ENCODE results near the gene PTPRG. TPM values are rescaled to one million over a fixed set of nuclear protein-coding genes. Genes with fewer than 3 reads are reported as not detected.

The PTPRG gene
- total RNA-seq, 1 experiment from 2014 or later = 0.74 TPM

DNA sequence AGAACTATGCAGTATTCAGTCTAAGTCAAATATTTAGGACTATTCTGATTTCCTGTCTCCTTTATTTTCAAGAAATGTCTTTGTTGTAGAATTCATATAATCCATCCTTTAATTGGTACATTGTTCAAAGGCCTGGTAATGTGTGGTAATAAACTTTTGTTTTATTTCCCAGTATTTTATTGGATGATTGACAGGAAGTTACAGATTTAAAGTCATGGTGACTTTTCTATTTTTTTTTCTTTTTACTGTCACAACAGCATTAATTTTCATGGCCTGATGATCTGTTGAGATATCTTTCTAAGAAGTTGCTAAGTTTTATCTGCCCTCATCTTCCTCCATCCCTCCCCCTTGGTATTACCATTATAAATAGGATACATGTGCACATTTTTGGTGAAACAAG is 161.7 kb downstream of the PTPRG start:
- DNase-seq (ENCODE audit: low read depth, low spot score) = no peak
- intact Hi-C loops (cut with micrococcal nuclease; ENCODE audit: unreplicated experiment) (no loop called here), in situ Hi-C loops (cut with HindIII; ENCODE audit: low pct_unique_long_range_greater_than_20kb, low sequenced_read_pairs) (no loop called here)
- no peaks in the 10 kb centered on the region for H3K27me3 ChIP-seq (ENCODE audit: control insufficient read depth, insufficient read depth, low read length)
- TF ChIP-seq POLR2AphosphoS5 (IDR thresholded peaks at IDR 0.05; ENCODE audit: low read depth, low read length) = no peak
- ChIA-PET CTCF (no interaction called here), POLR2A (no interaction called here)
- ATAC-seq = no peak
- no peaks in the 10 kb centered on the region for H3K36me3 ChIP-seq (ENCODE audit: control insufficient read depth, insufficient read depth, low read length)
- H3K27ac ChIP-seq (ENCODE audit: low read length) = no peak overlapping the region
- BruUV-seq (replicated peaks) = no TSS peak
- no peaks in the 10 kb centered on the region for H3K4me1 ChIP-seq (ENCODE audit: control insufficient read depth, insufficient read depth, low read length)
- no peaks in the 10 kb centered on the region for H3K9me3 ChIP-seq (ENCODE audit: control insufficient read depth, insufficient read depth, low read depth, low read length)
- H3K4me3 ChIP-seq (ENCODE audit: low read depth in 2 of 2, low read length in 2 of 2) = no peak overlapping the region

DNA sequence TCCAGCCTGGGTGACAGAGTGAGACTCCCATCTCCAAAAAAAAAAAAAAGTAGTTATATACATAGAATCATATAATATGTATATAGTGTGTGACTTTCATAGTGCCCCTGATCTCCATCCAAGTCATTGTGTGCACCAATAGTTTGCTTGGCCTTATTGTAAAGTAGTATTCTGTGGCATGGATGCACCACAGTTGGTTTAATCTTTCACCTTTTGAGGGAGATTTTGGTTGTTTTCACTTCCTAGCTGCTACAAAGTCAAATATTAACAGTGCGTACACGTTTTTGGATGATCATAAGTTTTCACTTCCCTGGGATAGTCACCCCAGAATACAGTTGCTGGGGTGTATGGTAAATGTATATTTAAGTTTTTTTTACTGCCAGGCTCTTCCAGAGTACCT is 162.8 kb downstream of the PTPRG start:
- no peaks in the 10 kb centered on the region for H3K9me3 ChIP-seq (ENCODE audit: control insufficient read depth, insufficient read depth, low read depth, low read length)
- H3K27me3 ChIP-seq (ENCODE audit: control insufficient read depth, insufficient read depth, low read length) = no peaks in the 10 kb centered on the region
- H3K36me3 ChIP-seq (ENCODE audit: control insufficient read depth, insufficient read depth, low read length) = no peaks in the 10 kb centered on the region
- H3K4me3 ChIP-seq (ENCODE audit: low read depth in 2 of 2, low read length in 2 of 2) = no peak overlapping the region
- no peak for ATAC-seq
- DNase-seq (ENCODE audit: low read depth, low spot score) = no peak
- H3K4me1 ChIP-seq (ENCODE audit: control insufficient read depth, insufficient read depth, low read length) = no peaks in the 10 kb centered on the region
- ChIA-PET CTCF (no interaction called here), POLR2A (no interaction called here)
- TF ChIP-seq TCF7L2 (IDR thresholded peaks at IDR 0.05; ENCODE audit: low read depth, low read length) = no peak
- TF ChIP-seq, protein P1, sequence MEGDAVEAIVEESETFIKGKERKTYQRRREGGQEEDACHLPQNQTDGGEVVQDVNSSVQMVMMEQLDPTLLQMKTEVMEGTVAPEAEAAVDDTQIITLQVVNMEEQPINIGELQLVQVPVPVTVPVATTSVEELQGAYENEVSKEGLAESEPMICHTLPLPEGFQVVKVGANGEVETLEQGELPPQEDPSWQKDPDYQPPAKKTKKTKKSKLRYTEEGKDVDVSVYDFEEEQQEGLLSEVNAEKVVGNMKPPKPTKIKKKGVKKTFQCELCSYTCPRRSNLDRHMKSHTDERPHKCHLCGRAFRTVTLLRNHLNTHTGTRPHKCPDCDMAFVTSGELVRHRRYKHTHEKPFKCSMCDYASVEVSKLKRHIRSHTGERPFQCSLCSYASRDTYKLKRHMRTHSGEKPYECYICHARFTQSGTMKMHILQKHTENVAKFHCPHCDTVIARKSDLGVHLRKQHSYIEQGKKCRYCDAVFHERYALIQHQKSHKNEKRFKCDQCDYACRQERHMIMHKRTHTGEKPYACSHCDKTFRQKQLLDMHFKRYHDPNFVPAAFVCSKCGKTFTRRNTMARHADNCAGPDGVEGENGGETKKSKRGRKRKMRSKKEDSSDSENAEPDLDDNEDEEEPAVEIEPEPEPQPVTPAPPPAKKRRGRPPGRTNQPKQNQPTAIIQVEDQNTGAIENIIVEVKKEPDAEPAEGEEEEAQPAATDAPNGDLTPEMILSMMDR (IDR thresholded peaks at IDR 0.05) = no peak
- no peak for TF ChIP-seq POLR2AphosphoS5 (IDR thresholded peaks at IDR 0.05; ENCODE audit: low read depth, low read length)
- TF ChIP-seq, protein P2, sequence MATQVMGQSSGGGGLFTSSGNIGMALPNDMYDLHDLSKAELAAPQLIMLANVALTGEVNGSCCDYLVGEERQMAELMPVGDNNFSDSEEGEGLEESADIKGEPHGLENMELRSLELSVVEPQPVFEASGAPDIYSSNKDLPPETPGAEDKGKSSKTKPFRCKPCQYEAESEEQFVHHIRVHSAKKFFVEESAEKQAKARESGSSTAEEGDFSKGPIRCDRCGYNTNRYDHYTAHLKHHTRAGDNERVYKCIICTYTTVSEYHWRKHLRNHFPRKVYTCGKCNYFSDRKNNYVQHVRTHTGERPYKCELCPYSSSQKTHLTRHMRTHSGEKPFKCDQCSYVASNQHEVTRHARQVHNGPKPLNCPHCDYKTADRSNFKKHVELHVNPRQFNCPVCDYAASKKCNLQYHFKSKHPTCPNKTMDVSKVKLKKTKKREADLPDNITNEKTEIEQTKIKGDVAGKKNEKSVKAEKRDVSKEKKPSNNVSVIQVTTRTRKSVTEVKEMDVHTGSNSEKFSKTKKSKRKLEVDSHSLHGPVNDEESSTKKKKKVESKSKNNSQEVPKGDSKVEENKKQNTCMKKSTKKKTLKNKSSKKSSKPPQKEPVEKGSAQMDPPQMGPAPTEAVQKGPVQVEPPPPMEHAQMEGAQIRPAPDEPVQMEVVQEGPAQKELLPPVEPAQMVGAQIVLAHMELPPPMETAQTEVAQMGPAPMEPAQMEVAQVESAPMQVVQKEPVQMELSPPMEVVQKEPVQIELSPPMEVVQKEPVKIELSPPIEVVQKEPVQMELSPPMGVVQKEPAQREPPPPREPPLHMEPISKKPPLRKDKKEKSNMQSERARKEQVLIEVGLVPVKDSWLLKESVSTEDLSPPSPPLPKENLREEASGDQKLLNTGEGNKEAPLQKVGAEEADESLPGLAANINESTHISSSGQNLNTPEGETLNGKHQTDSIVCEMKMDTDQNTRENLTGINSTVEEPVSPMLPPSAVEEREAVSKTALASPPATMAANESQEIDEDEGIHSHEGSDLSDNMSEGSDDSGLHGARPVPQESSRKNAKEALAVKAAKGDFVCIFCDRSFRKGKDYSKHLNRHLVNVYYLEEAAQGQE (IDR thresholded peaks at IDR 0.05; ENCODE audit: insufficient read depth in 1 of 2, low read depth in 2 of 2, low read length in 1 of 2) = no peak
- TF ChIP-seq SIN3A (IDR thresholded peaks at IDR 0.05; ENCODE audit: borderline replicate concordance, insufficient read depth, low read depth, low read length) = no peak
- H3K27ac ChIP-seq (ENCODE audit: low read length) = no peak overlapping the region
- intact Hi-C loops (cut with micrococcal nuclease; ENCODE audit: unreplicated experiment) = no loop called here
- in situ Hi-C loops (cut with HindIII; ENCODE audit: low pct_unique_long_range_greater_than_20kb, low sequenced_read_pairs) = no loop called here
- no TSS peak for BruUV-seq (replicated peaks)

DNA sequence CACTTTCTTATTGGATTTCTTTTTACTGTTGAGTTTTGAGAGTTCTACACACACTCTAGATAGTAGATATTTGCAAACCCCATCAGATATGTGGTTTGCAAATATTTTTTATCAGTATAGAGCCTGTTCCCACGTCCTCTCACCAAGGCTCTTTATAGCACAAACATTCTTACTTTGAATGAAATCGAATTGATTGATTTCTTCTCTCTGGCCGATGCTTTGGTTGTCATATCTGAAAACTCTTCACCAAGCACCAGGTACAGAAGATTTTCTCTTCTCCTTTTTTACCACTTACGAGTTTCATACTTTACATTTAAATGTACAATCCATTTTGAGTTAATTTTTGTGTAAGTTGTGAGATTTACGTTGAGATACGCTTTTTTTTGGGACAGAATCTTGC is 163.4 kb downstream of the PTPRG start:
- ATAC-seq = no peak
- intact Hi-C loops (cut with micrococcal nuclease; ENCODE audit: unreplicated experiment) = no loop called here
- H3K4me1 ChIP-seq (ENCODE audit: control insufficient read depth, insufficient read depth, low read length) = no peaks in the 10 kb centered on the region
- H3K9me3 ChIP-seq (ENCODE audit: control insufficient read depth, insufficient read depth, low read depth, low read length) = no peaks in the 10 kb centered on the region
- H3K27ac ChIP-seq (ENCODE audit: low read length) = no peak overlapping the region
- ChIA-PET POLR2A (no interaction called here), CTCF (no interaction called here)
- no TSS peak for BruUV-seq (replicated peaks)
- DNase-seq (ENCODE audit: low read depth, low spot score) = no peak
- TF ChIP-seq, protein P2 (IDR thresholded peaks at IDR 0.05; ENCODE audit: insufficient read depth in 1 of 2, low read depth in 2 of 2, low read length in 1 of 2) = no peak
- TF ChIP-seq SIN3A (IDR thresholded peaks at IDR 0.05; ENCODE audit: borderline replicate concordance, insufficient read depth, low read depth, low read length) (no peak), TCF7L2 (IDR thresholded peaks at IDR 0.05; ENCODE audit: low read depth, low read length) (no peak), POLR2AphosphoS5 (IDR thresholded peaks at IDR 0.05; ENCODE audit: low read depth, low read length) (no peak)
- TF ChIP-seq, protein P1 (IDR thresholded peaks at IDR 0.05) = no peak
- in situ Hi-C loops (cut with HindIII; ENCODE audit: low pct_unique_long_range_greater_than_20kb, low sequenced_read_pairs) = no loop called here
- no peak overlapping the region for H3K4me3 ChIP-seq (ENCODE audit: low read depth in 2 of 2, low read length in 2 of 2)
- H3K36me3 ChIP-seq (ENCODE audit: control insufficient read depth, insufficient read depth, low read length) = no peaks in the 10 kb centered on the region
- H3K27me3 ChIP-seq (ENCODE audit: control insufficient read depth, insufficient read depth, low read length) = no peaks in the 10 kb centered on the region

Measured in Panc1 (cell line).